Left ventricle myocardium superior (tissue), 1 donor: ENCODE results near the gene HEMK1. TPM values are rescaled to one million over a fixed set of nuclear protein-coding genes. Genes with fewer than 3 reads are reported as not detected.

Experiments used
- ATAC-seq: fragments of 200-7000 bp; cut with Tn5 transposase; one replicate; pipeline ENCODE4 v1.9.1; 2020; ENCODE audit warnings: mild to moderate bottlenecking, moderate library complexity
- DNase-seq: peaks from one replicate; pipeline ENCODE4 v3.0.0-alpha.2; 2020
- intact Hi-C: fragments of 100-400 bp; cut with micrococcal nuclease; formaldehyde crosslinking; loops from one replicate; pipeline ENCODE4 v1.11.0; 2022
- total RNA-seq: library from RNA; stranded (reverse); fragmentation: NEBNext Ultra II Directional; extraction: Animal tissue kit (Norgen Biotek cat#: 25700); gene quantifications from one replicate; pipeline ENCODE4 v1.2.1, GENCODE V29; 2021
- donor health status: DM: no; HTN: yes; CAD: no; lungs with severe emphysema.

HEMK1 gene
- total RNA-seq, 1 donor from 2014 or later = 15.3 TPM

GRCh38 chr3:50570508-50571279 lies 1.4 kb downstream of the HEMK1 start:
- ATAC-seq = no peak
- DNase-seq = no peak

GRCh38 chr3:50571486-50571885 lies 2.2 kb downstream of the HEMK1 start:
- ATAC-seq (no peak), DNase-seq (no peak)
- intact Hi-C loops = no loop called here

More at GRCh38 chr3:50570508-50571279, 1.4 kb downstream of the HEMK1 start:
- intact Hi-C loops = no loop called here

- ATAC-seq (peak; percentile 35), DNase-seq (peak; percentile 84)
- intact Hi-C loops = loop anchor here (1.0 kb wide), 1 partner anchor 42 kb away; no protein-coding TSS in a partner anchor
Measured at GRCh38 chr3:50572158-50572557, 2.8 kb downstream of the HEMK1 start.

GRCh38 chr3:50572801-50573371 lies 3.6 kb downstream of the HEMK1 start:
- DNase-seq = no peak
- no peak for ATAC-seq
- intact Hi-C loops = loop anchor here (1.0 kb wide), 1 partner anchor 41 kb away; no protein-coding TSS in a partner anchor

- intact Hi-C loops = no loop called here
- no peak for DNase-seq
- no peak for ATAC-seq
Measured at GRCh38 chr3:50573566-50574443, 4.5 kb downstream of the HEMK1 start.

- DNase-seq = no peak
- intact Hi-C loops = no loop called here
- ATAC-seq = no peak
Measured at GRCh38 chr3:50574444-50574831, 5.1 kb downstream of the HEMK1 start.

- no peak for ATAC-seq
- no peak for DNase-seq
- intact Hi-C loops = no loop called here
Measured at GRCh38 chr3:50575372-50575771, 6.0 kb downstream of the HEMK1 start.

- intact Hi-C loops = no loop called here
- DNase-seq (no peak), ATAC-seq (no peak)
Measured at GRCh38 chr3:50577348-50577747, 8.0 kb downstream of the HEMK1 start.

GRCh38 chr3:50580683-50581458 lies 11.5 kb downstream of the HEMK1 start:
- DNase-seq (no peak), ATAC-seq (no peak)
- intact Hi-C loops = no loop called here

GRCh38 chr3:50581459-50581842 lies 12.1 kb downstream of the HEMK1 start:
- ATAC-seq (peak; percentile 38), DNase-seq (peak; percentile 64)
- intact Hi-C loops = no loop called here

GRCh38 chr3:50582083-50582482 lies 12.8 kb downstream of the HEMK1 start:
- ATAC-seq (peak; percentile 14), DNase-seq (peak; percentile 46)
- intact Hi-C loops = no loop called here

- peak; percentile 84 for ATAC-seq
- intact Hi-C loops = no loop called here
- peak; percentile 94 for DNase-seq
Measured at GRCh38 chr3:50583897-50584296, 14.6 kb downstream of the HEMK1 start.

- intact Hi-C loops = no loop called here
- peak; percentile 1 for ATAC-seq
- DNase-seq = no peak
Measured at GRCh38 chr3:50584391-50584790, 15.1 kb downstream of the HEMK1 start.

GRCh38 chr3:50585919-50586762 lies 16.8 kb downstream of the HEMK1 start:
- intact Hi-C loops = no loop called here
- no peak for DNase-seq
- no peak for ATAC-seq

- DNase-seq = no peak
- ATAC-seq = no peak
- intact Hi-C loops = no loop called here
Measured at GRCh38 chr3:50586763-50587070, 17.4 kb downstream of the HEMK1 start.

- DNase-seq = no peak
- intact Hi-C loops = no loop called here
- ATAC-seq = peak; percentile 52
Measured at GRCh38 chr3:50587373-50587772, 18.1 kb downstream of the HEMK1 start.

GRCh38 chr3:50587806-50588758 lies 18.8 kb downstream of the HEMK1 start:
- no peak for ATAC-seq
- intact Hi-C loops = no loop called here

More at GRCh38 chr3:50587806-50588758, 18.8 kb downstream of the HEMK1 start:
- DNase-seq = no peak
